Measurements from ENCODE around the gene RAB3C.

RAB3C gene

GRCh38 chr5:58776559-58776958 lies 193.7 kb downstream of the RAB3C start:
- no peak for DNase-seq

- DNase-seq, result no peak
These were observed 196.0 kb downstream of the RAB3C start for GRCh38 chr5:58778888-58779287.

GRCh38 chr5:58786035-58786434 lies 203.2 kb downstream of the RAB3C start:
- no peak for DNase-seq

DNA sequence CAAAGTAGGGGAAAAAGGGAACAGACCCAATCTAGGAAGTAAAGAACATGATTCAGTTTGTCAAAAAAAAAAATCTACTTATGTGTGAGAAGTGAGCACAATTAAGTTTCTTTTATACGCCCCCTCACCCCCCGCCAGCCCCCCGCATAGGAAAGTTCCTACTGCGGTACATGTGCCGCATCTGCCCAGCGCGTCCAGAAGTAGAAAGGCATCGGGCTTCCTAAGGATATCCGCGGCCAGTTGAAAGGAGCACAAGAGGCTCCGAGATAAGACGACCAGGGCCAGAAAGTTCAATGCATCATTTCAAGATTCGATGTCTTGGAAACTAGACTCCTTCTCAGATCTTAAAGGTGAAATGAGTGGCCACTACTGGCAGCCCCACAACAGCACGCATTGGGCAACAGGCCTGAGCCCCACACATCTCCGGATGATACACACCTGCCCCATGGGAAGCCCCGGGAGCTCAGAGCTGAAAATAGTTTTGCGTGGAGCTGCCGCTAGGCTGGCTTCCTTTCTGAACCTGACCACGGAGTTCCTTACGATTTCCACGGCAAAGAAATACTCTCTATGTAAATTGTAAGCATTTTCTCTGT lies 203.9 kb downstream of the RAB3C start:
- no peak for DNase-seq

DNA sequence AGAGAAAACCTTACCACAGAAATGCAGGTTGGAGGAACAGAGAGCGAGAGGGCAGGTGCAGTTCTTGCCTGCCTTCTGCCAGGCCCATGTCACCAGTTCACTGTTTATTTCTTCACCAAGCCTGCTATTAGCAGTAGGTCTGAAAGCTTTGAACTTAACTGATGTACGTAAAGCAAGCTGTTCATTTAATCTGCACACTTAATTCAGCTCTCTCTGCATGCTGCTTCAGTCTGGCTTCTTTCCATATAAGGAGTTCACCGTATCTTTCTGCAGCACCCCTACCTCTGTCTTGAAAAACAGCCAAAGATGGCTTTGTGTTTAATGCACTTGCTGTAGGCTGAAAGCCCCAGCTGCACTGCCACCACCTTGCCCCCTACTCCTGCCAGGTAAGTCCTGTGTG lies 205.1 kb downstream of the RAB3C start:
- no peak for DNase-seq

DNA sequence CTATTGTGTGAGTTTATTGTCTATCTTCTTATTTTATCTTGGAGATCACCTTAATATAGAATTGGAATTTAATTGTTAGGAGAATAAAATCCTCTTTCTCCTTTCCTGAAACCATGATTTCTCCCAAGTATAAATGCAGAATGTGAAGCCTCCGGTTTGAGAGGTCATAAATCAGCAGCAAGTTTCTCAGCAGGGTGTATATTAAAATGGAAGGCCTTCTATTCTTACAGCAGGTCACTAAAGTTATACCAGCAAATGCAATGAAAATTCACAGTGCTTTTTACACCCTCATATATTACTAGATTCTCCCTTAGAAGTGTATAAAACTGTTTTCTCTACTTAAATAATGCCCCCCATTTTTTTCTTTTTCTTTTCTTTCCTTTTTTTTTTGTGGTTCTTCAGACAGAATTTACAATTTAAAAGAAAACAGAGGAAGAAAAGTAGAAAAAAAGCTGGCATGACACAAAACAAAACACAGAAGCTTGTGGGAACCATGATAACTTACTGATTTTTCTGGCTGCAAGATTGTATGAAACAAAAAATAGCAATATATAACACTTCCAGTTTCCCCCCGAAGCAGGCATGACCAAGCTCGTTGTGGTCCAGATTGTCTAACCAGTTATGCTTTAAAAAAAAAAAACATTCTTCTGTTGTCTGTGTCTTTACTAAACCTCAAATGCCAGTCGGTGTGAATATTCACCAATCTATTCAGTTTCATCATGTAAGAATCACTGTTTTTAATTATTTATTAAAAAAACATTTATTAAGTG lies 211.2 kb downstream of the RAB3C start:
- DNase-seq, result no peak

DNA sequence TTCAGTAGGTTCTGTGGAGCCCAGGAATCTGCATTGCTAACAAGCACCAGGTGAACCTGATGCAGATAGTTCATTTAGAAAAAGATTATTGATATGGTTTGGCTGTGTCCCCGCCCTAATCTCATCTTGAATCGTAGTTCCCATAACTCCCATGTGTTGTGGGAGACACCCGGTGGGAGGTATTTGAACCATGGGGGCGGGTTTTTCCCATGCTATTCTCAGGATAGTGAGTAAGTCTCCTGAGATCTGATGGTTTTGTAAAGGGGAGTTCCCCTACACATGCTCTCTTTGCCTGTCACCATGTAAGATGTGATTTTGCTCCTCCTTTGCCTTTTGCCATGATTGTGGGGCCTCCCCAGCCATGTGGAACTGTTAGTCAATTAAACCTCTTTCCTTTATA lies 212.0 kb downstream of the RAB3C start:
- no peak for DNase-seq

DNA sequence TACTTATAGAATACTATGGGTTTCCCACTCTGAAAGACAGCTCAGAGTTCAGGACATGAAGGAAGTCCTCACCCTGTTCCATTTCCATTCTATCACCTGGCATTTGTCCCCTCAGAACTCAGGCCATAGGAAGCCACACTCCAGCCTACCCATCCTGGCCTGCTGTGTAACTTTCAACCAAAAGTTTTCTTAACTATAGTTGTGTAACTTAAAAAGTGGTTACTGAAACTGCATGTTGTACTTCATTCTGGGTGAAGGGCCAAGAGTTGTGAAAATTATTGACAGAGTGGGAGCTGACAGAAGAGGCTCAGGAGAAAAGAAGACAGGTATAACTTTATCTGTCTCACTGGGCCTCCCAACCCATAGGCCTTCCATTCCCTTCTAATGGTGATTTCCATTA lies 212.5 kb downstream of the RAB3C start:
- DNase-seq, result no peak

- DNase-seq, result no peak
These were observed 214.1 kb downstream of the RAB3C start for GRCh38 chr5:58797021-58797420.

GRCh38 chr5:58800356-58800755 lies 217.5 kb downstream of the RAB3C start:
- no peak for DNase-seq

GRCh38 chr5:58800861-58801540 lies 218.1 kb downstream of the RAB3C start:
- no peak for DNase-seq

DNA sequence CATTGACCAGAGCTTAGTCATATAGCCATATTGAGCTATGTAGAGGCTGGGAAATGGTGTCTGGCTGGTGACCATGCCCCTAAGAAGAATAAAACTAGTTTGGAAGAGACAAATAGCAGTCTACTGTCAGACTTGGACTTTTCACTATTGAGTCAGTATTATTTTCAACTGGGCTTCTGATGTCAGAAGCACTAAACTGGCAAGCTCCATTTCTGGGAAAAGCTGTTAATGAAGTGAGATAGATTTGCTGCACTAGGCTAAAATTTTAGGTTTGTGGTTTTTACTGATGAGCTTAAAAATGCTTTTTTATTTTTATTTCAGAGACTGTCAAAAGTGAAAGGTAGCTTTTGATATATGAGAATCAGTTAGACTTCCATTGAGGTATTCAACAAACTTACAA lies 220.2 kb downstream of the RAB3C start:
- DNase-seq, result no peak

GRCh38 chr5:58804291-58804690 lies 221.4 kb downstream of the RAB3C start:
- no peak for DNase-seq

DNA sequence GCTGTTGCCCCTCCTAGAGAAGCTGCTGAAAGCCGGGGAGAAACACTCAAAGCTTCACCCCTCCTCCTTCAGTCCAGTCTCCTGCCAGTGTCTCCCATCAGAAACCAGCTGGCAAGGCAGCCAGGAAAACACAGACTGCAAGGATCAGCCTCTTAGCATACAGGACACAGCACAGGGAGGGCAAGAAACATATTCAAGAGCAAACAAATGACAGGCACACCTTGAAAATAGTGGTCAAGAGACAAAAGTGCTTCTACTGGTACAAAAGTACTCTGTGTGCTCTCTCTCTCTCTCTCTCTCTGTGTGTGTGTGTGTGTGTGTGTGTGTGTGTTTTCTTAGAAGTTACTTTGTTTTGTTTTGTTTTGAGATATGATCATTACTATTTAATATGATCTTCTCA lies 227.2 kb downstream of the RAB3C start:
- DNase-seq, result no peak

- DNase-seq, result no peak
These were observed 231.0 kb downstream of the RAB3C start for GRCh38 chr5:58813855-58814254.

DNA sequence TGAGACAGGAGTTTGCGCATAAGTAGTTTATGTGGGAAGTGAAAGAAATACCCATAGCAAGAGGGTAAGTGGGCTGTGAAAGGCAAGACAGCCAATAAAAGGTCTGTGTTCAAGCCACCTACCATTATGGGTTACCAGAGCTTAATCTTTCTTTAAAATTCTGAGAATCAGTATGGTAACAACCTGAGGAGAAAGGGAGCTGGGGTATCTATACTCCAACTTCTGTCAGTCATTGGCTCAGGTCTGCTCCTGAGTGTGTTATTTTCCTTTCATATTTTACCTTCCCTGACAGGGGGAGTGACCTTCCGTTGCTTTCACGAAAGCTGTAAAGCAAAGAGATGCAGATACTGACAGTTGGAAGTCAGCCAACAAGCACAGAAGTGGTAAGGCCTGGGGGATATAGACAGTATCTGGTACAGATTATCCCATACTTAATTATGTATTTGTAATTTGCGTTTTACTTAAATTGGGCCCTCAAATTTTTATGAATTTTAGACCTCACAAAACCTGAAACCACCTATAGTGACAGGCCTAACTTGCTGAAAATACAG lies 233.4 kb downstream of the RAB3C start:
- no peak for DNase-seq

- no peak for DNase-seq
These were observed 235.6 kb downstream of the RAB3C start for GRCh38 chr5:58818465-58818864.

GRCh38 chr5:58825441-58825840 lies 242.6 kb downstream of the RAB3C start:
- DNase-seq, result no peak

- DNase-seq, result no peak
These were observed 243.0 kb downstream of the RAB3C start for GRCh38 chr5:58825899-58826298.

GRCh38 chr5:58827463-58827862 lies 244.6 kb downstream of the RAB3C start:
- DNase-seq, result no peak

DNA sequence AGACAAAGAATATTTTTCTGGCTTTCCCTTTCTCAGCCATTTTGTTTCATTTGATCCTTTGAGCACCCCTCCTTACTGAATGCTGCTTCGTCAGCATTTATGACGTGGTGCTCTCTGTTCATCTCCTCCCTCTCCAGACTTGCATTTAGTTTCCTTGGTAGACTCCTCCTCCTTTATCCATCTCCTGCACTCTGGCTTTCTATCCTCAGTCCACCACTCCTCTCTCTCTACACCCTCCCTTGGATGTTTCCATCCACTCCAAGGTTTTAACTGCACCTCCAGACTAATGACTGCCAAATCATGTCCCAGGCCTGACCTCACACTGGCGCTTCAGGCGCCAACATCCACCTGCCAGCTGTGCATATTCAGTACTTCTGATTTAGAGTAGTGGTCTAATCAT lies 245.4 kb downstream of the RAB3C start:
- no peak for DNase-seq

- DNase-seq, result no peak
These were observed 251.7 kb downstream of the RAB3C start for GRCh38 chr5:58834242-58835225.

GRCh38 chr5:58836351-58836750 lies 253.5 kb downstream of the RAB3C start:
- DNase-seq, result no peak
